SIG-M5 treated with dmso at 0.1 percent for 504 hours (cell line): Measurements from ENCODE around the gene PARD3.
A peak's percentile ranks its signal among the peaks of the same experiment; 100 is the strongest.
"Not testable (repeated sequence)": the region's sequence is repeated elsewhere in the genome, so short reads cannot be mapped to it uniquely, and the experiment has no call there.

Experiments
- DNase-seq: peaks from one replicate; lab custom pipeline; 2025; ENCODE audit not compliant: unreplicated experiment; lab: John Stamatoyannopoulos, UW

The PARD3 gene

GRCh38 chr10:34433241-34434076 is 381.6 kb downstream of the PARD3 start:
- DNase-seq: no peak

- DNase-seq: no peak
These were observed 382.5 kb downstream of the PARD3 start for GRCh38 chr10:34432589-34432988.

GRCh38 chr10:34430685-34431084 is 384.4 kb downstream of the PARD3 start:
- peak; percentile 57 for DNase-seq

- DNase-seq: no peak
These were observed 386.6 kb downstream of the PARD3 start for GRCh38 chr10:34428501-34428900.

- no peak for DNase-seq
These were observed 387.2 kb downstream of the PARD3 start for GRCh38 chr10:34427911-34428216.

- not testable (repeated sequence) for DNase-seq
These were observed 387.8 kb downstream of the PARD3 start for GRCh38 chr10:34427158-34427910.

GRCh38 chr10:34426538-34427157 is 388.4 kb downstream of the PARD3 start:
- not testable (repeated sequence) for DNase-seq

- DNase-seq: no peak
These were observed 389.1 kb downstream of the PARD3 start for GRCh38 chr10:34426041-34426440.

GRCh38 chr10:34423673-34424625 is 391.1 kb downstream of the PARD3 start:
- DNase-seq: no peak

GRCh38 chr10:34420795-34421194 is 394.3 kb downstream of the PARD3 start:
- no peak for DNase-seq

GRCh38 chr10:34420273-34420672 is 394.8 kb downstream of the PARD3 start:
- no peak for DNase-seq

GRCh38 chr10:34415039-34415438 is 400.1 kb downstream of the PARD3 start:
- no peak for DNase-seq

GRCh38 chr10:34413756-34414587 is 401.1 kb downstream of the PARD3 start:
- DNase-seq: no peak

GRCh38 chr10:34413214-34413613 is 401.9 kb downstream of the PARD3 start:
- DNase-seq: no peak

GRCh38 chr10:34408956-34409355 is 406.1 kb downstream of the PARD3 start:
- DNase-seq: no peak

GRCh38 chr10:34408381-34408780 is 406.7 kb downstream of the PARD3 start:
- DNase-seq: no peak

GRCh38 chr10:34407324-34407805 is 407.7 kb downstream of the PARD3 start:
- DNase-seq: peak; percentile 65

GRCh38 chr10:34406463-34407323 is 408.4 kb downstream of the PARD3 start:
- no peak for DNase-seq
